Uterus (tissue), 4 donors: Measurements from ENCODE around the gene OR8I2. TPM values are rescaled to one million over a fixed set of nuclear protein-coding genes. Genes with fewer than 3 reads are reported as not detected.

Source experiments
- small RNA-seq: library from RNA; depleted of rRNA; stranded (forward); fragments of <200 nt; gene quantifications from one replicate; pipeline ENCODE3, GENCODE V24; 2016
- total RNA-seq, 4 donors: library from RNA; depleted of rRNA in 3 of 4; stranded (reverse); fragments of >200 nt in 3 of 4; gene quantifications; one replicate each; pipeline versions ENCODE4 v1.1.0 to v1.2.4, GENCODE V29; 2014 to 2023
- donor health status: DM: yes; HTN: yes; CAD: no.

OR8I2 gene
- total RNA-seq, 4 donors from 2014 or later = not detected

Small RNAs within 50 kb of the gene (small RNA-seq; reads per million reads assigned to genes)
- not detected for gene OR8I4P

Other genes with a start within 250 kb of the OR8I2 start
- gene TRIM51, start 210.0 kb upstream of the OR8I2 start, total RNA-seq = not detected
- gene OR5W2, start 178.7 kb upstream of the OR8I2 start, total RNA-seq = not detected
- gene OR5I1, start 156.9 kb upstream of the OR8I2 start, total RNA-seq = not detected
- gene OR10AG1, start 123.4 kb upstream of the OR8I2 start, total RNA-seq = not detected
- not detected for gene OR5F1, start 98.7 kb upstream of the OR8I2 start, total RNA-seq
- not detected for gene OR5AS1, start 65.7 kb upstream of the OR8I2 start, total RNA-seq
- gene OR8H2, start 10.4 kb downstream of the OR8I2 start, total RNA-seq = not detected
- not detected for gene OR8H3, start 29.1 kb downstream of the OR8I2 start, total RNA-seq
- not detected for gene OR8J3, start 46.9 kb downstream of the OR8I2 start, total RNA-seq
- not detected for gene OR8K5, start 67.0 kb downstream of the OR8I2 start, total RNA-seq
- not detected for gene OR5J2, start 83.3 kb downstream of the OR8I2 start, total RNA-seq
- gene OR5T2, start 140.9 kb downstream of the OR8I2 start, total RNA-seq = not detected
- not detected for gene OR5T3, start 158.9 kb downstream of the OR8I2 start, total RNA-seq
- gene OR5T1, start 180.8 kb downstream of the OR8I2 start, total RNA-seq = not detected
- gene OR8H1, start 198.9 kb downstream of the OR8I2 start, total RNA-seq = not detected
- not detected for gene OR8K3, start 221.8 kb downstream of the OR8I2 start, total RNA-seq